HG02981 (cell line): ENCODE data around the gene CACNA1A.
"Not testable (repeated sequence)": the region's sequence is repeated elsewhere in the genome, so short reads cannot be mapped to it uniquely, and the experiment has no call there.

ENCODE experiments used
- ATAC-seq: cut with Tn5 transposase; IDR thresholded peaks from one replicate; pipeline ENCODE4 v1.9.1; 2021; ENCODE audit warnings: mild to moderate bottlenecking, moderate library complexity; ENCODE audit not compliant: unreplicated experiment

The CACNA1A gene

DNA sequence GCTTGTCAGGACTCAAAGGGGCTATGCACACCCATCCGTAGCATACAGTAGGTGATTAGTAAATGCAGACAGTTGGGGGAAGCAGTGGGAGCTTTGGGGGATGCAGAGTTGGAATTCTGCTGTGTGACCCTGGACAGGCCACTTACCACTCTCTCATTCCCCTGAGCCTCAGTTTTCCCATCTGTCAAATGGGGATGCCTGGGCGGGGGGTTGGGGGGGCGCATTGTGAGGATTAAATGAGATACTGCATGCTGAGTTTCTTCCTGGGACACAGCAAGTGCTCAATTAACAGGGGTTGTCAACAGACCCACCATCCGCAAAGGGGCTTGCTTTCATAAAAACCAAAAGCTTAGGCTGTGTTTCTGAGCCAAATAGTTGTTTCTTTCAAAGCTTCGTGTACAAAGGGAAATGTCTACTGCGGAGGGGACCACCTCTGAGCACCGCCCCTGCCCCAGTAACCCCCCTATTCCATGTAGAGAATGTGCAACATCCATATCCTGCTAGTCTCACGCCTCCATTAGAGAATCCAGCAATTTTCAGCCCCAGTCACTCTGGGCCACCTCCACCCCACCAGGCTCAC lies 223.7 kb downstream of the CACNA1A start:
- no peak for ATAC-seq

DNA sequence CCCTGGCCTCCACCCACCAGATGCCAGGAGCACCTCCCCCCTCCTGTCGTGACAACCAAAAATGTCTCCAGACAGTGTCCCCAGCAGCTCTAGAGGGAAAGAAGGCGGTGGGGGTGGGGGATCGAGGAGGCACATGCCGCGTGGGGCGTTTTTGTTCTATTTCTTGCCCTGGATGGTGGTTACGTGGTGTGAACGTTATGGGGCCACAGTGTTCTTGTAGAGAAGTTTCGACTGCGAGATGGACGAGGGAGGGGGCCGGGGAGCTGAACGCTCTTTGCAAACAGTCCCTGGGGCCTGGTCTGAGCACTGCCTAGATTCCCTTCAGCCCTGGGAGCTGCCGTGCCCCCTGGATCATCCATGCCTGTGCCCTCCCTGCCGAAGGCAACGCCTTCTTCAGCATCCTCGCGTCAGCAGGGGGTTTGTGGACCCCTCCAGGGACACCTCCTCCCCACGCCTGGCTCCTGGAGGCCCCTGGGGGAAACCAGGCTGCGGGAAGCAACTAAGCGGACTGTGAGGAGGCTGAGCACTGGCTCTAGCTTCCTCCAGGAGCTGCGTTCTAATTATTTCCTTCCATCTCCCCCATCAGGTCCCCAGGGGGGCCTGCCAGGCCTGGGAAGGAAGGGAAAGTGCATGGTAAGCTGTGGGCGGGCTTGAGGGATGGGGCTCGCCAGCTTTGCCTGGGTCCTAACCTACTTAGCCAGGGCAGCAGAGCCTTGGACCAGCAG lies 224.6 kb downstream of the CACNA1A start:
- no peak for ATAC-seq

DNA sequence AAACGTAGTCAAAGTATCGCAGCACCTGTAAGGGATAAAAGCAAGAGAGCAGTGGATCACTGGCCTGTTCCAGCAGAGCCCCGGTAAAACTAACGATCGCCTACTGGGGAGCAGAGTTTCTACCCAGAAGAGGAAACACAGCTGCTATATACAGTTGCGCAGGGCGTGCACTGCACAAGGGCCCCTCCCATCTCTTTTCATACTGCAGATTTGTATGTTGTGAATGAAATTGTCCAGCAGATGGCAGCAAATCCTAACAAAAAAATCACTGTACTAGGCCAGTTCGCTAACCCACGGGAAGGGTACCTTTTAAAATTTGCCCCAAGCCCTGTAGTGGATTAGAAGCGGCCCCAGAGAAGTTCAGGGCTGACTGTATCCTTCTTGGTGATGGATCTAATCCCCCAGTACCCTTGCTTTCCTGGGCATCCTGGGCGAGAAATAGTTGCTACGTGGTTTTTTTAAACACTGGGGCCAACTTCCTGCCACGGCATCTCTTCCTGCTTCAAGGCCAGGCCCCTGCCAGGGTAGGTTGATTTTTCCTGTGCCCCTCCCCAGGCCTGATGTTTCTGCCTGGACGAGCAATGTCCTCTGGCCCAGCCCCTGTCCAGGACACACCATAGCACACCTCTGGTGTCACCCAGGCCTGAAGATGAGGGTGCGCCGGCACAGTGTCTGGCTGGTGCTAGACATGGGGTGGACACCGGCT lies 229.0 kb downstream of the CACNA1A start:
- no peak for ATAC-seq

DNA sequence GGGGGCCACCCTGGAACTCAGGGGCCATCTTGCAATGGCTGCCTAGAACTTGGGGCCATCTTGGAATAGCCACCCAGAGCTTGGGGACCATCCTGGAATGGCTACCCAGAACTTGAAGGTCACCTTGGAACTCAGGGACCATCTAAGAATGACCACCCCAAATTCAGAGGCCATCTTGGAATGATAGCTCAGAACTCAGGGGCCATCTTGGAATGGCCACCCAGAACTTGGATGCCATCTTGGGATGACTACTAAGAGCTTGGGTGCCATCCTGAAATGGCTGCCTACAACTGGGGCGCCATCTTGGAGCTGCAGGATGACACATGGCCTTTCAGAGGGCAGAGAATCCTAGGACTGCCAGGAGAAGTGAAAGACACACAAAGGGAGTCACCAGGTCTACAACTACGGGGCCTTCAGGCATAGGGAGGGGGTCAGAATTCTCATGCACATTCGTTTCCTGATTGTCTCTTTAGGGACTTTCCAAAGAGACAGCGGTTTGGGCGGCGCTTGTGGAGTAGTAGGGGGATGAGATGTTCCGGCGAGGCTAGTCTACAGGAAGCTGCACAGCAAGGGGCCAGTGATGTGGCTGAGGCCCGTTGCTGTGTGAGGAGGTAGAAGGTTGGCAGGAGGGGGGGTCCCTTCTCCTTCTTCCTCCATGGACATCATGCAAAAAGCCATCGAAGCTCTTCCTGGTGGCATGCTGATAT lies 231.1 kb downstream of the CACNA1A start:
- ATAC-seq = no peak

DNA sequence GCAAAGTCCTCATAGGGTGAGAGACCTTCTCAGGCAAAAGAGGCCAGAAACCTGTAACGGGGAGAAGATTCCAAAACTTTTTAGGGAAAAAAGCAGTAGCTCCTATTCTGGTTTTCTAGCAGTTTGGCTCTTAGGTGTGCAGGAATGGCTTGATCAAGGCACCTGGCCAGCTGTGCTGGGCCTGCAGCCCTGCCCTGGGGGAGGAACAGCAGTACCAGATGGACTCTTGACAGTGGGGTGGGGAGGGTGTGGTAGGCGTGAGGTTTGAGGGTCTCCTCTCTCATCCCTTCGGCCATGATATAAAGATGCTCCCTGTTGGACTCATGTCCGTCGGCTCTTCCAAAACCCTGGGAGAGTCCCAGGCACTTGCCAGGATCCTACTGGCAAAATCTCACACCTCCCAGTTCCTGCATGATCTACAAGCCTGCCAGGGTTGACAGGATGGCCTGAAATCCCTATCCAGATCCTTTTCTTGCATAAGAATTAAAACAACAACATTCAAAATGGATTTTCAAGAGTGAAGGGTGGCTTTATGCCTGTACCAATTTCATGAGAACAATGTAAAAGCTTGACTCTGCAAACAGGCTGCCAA lies 235.7 kb downstream of the CACNA1A start:
- ATAC-seq = no peak

DNA sequence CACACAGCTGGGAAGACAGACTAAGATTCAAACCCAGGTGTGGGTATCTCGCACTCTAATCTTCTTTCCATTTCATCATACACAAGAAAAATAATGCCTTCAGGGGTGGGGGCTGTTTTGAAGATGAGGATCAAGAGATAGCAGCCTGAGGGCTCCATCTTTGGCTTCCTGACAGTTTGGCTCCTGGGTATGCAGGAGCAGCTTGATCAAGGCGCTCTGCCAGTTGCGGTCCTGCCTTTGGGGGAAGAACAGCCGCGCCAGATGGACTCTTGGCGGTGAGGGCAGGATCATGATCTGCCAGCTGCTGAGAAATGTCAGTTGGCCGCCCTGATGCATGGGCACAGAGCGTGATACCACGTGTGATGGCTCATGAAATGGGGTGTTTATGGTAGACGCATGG lies 236.9 kb downstream of the CACNA1A start:
- ATAC-seq = no peak

DNA sequence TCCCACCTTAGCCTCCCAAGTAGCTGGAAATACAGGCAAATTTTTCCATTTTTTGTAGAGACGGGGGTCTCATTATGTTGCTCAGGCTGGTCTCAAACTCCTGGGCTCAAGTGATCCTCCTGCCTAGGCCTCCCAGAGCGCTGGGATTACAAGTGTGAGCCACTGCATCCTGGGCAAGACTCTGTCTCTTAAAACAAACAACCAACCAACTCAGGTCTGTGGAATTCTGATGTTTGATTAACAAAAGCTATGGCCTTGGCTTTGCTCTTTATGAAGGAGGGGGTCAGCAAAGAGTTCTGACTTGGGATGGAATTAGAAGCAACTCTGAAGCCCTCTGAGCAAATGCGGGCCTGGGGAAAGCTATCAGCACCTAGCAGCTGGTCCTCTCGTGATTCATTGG lies 238.4 kb downstream of the CACNA1A start:
- ATAC-seq = no peak

DNA sequence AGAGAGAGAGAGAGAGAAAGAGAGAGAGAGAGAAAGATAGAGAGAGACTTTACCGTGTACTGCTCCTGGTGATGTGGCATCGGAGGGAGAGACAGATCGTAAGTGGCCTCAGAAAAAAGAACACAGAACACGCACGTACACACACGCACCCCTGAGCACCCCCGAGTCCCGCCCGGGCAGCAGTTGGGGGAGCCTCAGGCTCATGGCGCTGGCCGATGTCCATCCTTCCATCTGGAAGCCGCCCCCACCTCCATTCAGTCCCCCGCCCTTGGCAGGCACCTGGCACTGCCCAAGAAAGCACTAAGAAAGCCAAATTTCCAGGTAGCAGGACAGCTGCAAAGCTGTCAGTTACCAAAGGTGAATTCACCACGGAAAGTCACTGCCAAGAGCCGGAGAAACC lies 239.1 kb downstream of the CACNA1A start:
- ATAC-seq = no peak

DNA sequence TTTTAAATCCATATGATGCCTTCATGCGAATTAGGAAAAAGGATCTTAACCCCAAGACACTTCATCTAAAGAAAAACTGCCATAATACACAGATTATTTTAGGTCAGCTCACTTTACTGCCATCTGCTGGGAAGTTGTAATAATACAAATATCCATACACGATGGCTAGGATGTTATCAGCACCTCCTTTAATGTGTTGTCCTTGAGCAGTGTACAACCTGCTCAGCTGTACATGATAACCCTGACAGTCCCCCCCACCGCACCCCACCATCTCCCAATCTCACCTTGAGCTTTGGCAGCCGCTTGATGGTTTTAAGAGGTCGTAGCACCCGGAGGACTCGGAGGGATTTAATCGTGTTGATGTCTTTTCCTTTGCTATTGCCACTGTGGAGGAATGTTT lies 243.8 kb downstream of the CACNA1A start:
- ATAC-seq = no peak

DNA sequence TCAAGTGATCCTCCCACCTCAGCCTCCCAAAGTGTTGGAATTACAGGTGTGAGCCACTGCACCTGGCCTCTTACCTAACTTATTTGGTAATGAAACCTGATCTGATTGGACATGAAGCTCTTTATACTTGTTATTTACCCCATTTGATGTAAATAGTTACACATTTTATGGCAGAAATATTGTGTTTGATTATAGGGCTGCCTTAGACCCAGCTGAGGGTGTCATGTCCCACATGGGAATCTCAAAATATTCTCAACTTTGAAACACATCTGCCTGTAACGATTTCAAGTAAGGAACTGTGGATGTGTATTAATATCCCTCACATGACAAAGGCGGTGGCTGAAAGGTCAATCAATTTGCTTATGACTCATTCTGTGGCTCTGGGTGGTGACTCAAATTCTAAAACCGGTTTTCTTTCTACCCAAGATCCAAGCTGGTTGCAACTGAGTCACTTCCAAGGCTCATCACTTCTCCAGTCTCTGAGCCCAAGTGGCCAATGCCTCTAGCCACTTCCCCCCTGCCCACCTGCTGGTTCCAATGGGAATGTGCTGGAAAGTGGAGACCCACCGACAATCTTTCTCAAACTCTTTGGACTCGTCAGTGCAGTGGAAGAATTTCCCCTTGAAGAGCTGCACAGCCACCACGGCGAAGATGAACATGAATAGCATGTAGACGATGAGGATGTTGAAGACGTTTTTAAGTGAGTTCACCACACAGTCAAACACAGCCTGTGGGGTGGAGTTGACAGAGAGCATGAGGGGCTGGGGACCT lies 245.2 kb downstream of the CACNA1A start:
- peak; percentile 53 for ATAC-seq

DNA sequence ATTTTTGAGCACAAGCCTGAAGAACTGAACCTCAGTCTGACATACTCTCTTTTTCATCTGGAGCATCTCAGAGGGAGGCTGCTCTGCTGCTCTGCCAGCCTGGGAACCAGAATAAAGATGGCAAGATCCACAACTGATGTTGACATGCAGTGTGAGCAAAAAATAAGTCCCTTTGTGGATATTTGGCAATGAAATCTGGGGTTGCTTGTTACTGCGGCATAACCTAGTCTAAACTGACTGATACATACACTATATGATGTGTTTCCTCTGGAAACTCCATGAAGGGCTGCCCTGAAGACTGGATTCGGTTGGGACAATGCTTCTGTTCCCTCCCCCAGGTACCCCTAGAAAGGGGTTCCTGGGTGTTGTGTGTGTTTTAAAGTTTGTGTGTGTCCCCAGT lies 249.4 kb downstream of the CACNA1A start:
- no peak for ATAC-seq

DNA sequence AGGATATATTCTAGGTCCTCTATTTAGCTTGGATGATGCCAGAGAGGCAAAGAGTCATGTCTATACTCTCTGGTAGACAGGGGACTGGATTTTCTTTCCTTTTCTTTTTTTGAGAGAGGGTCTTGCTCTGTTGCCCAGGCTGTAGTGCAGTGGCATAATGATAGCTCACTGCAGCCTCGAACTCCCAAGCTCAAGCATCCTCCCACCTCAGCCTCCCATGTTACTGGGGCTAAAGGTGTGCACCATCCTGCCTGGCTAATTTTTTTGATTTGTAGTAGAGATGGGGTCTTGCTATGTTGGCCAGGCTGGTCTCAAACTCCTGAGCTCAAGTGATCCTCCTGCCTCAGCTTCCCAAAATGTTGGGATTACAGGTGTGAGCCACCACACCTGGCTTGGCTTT lies 249.9 kb downstream of the CACNA1A start:
- not testable (repeated sequence) for ATAC-seq

DNA sequence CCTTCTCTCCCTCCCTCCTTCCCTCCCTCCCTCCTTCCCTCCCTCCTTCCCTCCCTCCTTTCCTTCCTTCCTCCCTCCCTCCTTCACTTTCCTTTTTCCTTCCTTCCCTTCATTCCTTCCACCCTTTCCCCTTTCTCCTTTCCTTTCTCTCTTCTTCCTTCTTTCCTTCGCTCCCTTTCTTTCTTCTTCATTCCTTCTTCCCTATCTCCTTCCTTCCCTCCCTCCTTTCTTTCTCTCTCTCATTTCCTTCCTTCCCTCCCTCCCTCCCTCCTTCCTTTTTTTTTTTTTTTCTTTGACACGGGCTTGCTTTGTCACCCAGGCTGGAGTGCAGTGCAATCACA lies 250.6 kb downstream of the CACNA1A start:
- ATAC-seq = no peak

DNA sequence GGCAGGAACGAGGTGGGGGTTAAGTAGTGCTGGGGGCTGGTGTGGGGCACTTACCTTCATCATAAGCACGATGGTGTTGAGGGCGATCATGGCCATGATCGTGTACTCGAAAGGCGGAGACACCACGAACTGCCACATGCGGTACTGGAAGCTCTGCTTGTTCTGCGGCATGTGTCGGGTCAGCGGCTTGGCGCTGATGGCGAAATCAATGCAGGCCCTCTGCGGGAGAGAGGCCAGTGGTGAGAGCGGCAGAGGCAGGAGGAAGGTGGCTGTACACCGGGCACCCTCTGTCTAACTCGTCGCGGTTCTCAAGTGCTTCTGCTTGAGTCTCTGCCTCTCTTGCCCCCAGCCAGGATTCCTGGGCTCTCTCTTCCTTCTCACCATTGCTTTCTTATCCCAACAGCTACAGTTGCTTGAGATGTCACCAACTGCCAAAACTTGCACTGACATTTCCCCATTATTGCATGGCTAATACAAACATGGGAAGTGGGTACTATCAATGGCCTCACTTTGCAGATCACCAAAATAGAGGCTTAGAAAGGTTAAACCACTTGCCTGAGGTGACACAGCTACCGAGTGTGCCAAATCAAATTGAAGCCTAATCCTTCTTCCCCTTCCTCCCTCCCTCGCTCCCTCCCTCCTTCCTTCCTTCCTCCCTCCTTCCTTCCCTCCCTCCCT lies 251.1 kb downstream of the CACNA1A start:
- ATAC-seq = no peak

DNA sequence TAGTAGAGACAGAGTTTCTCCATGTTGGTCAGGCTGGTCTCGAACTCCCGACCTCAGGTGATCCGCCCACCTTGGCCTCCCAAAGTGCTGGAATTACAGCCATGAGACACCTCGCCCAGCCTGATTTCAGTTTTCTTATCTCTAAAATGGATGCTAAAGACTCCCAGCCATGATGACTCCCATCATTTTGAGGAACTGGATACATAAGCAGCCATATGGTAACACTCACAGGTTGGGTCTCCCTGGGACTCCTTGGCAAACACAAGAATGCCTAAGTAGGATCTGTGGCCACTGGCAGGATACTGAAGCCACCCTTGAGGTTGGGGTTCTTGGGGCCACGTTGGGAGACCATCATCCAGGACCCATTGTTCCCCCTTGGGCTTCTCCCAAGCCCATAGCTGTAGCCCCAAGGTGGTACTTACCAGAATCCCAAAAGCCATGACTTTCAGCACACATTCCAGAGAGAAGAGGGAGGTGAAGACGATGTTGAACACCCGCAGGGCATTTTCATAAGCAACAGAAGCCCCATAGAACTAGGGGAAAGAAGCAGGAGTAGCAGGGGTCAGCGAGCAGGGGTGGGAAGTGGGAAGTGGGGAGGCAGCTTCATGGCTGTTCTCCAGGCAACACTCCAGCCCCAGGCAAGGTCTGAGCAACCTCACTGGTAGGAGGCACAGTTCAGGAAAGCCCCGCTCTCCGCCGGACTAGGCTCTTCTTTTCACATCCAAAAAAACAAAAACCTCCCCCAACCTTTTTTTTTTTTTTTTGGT lies 253.5 kb downstream of the CACNA1A start:
- ATAC-seq = no peak

DNA sequence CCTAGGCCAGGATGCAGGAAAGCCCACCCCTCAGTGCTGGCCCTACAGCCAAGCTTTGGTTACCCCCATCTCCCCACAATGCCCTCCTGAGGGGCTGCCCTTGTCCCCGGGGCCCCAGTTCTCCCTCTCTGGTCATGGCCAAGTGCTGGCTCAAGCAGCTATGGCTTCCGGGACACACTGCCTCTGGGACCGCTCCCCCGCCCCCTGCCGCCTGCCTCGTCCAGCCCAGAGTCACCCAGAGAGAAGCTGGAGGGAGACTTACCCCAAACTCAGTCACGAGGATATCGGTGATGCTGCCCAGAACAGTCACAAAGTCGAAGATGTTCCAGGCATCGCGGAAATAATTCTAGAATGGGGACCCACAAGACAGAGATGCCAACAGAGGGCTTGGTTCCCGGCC lies 261.4 kb downstream of the CACNA1A start:
- ATAC-seq = no peak

DNA sequence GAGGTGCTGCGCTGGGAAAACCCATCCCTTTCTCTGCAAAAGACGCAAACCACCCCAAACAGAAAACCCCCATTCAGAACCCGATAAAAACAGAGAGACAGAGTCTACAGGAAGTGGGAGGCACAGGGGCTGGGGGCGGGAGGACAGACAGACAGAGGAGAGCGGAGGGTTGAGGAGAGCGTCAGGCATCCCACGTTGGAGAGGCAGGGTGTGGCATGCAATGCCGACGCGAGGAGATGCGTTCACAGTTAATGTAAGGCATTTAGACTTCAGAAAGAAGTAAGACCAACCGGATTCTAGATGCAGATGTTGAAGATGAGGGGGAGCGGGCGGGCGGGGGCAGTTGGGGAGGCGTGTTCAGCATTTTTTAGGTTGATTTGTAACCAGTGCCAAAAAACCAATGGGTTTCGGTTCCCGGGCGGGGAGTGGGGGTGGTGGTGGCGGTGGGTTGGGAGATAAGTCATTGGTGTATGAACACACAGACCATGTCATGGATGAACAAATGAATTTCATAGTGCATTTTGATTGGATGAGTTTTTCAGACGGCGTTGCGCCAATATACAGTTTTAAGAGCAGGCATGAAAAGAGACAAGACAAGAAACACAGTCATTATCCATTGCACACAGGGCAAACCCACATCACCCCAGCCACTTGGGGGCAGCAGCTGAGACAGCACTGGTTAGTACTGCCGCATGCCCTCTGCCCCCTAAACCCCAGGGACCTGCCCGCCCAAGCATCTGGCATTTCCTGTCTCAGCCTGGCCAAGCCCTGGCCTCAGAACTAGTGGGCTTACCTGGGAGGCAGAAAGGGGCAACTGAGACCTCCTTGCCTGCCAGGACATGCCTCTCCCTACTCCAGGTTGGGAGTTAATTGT lies 264.8 kb downstream of the CACNA1A start:
- no peak for ATAC-seq

DNA sequence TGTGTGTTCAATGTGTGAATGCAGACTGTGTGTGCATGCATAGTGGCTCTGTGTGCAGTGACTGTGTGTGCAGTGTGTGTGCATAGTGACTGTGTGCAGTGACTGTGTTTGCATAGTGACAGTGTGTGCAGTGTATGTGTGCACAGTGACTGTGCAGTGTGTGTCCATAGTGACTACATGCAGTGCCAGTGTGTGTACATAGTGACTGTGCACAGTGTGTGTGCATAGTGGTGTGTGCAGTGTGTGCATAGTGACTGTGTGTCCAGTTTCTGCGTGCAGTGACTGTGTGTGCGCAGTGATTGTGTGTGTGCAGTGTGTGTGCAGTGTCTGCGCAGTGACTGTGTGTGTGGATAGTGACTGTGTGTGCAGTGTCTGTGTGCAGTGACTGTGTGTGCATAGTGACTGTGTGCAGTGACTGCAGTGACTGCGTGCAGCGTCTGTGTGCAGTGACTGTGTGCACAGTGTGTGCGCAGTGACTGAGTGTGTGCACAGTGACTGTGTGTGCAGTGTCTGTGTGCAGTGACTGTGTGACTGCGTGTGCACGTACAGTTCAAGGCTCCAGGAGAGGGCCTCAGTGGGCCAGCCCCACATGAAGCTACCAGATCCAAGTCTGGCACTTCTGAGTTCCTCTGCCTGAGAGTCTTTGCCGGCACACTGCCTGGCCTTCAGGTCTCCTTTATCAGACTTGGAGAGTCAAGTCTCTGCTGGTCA lies 265.8 kb downstream of the CACNA1A start:
- no peak for ATAC-seq
